GM21526 (cell line): ENCODE results near the gene NPTX1.

ENCODE experiments used
- ATAC-seq: cut with Tn5 transposase; IDR thresholded peaks from one replicate; pipeline ENCODE4 v1.9.1; 2021; ENCODE audit warnings: moderate library complexity; ENCODE audit not compliant: unreplicated experiment, low FRiP score

NPTX1 gene

DNA sequence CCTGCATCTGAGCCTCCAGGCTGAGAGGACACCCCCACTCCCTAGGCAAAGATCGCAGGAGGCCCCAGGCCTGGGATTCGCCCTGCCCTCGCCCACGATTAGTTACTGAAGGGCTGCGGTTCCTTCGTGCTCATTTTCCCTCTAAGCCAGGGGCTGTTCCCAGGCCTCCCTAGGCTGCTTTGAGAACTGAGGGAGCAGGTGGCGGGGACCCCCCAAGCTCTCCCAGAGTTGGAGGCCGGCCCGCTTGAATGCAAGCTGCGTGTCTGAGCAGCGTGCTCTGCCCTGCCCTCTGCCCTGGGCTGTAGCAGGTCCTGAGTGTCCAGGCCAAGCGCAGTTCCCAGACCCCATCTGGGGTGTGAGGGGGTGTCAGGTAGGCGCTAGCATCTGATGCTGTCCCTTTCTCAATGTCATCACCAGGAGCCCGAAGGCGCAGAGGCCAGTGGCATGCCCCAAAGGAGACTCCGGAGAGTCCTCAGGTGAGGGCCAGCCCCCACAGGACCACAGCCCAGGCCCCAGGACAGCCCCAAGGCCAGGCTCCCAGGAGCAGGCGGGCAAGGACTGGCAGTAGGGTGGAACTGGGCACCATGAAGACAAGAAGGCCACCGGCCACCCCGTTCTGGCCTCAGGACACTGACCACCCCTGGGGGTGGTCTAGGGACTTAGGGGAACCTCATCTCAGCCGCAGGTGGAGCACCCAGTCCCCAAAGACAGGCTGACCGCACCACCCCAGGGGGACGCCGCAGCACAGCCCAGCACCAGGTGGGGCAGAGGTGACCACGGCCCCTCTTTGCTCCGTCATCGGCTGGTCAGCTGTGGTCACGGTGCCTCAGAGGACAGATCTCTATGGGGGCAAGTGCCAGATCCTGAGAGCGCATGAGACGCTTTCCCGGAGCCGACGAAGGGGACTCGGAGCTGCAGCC is 46.8 kb downstream of the NPTX1 start:
- ATAC-seq: no peak

- ATAC-seq: no peak
Observed at GRCh38 chr17:80428796-80429195, 47.6 kb downstream of the NPTX1 start.

DNA sequence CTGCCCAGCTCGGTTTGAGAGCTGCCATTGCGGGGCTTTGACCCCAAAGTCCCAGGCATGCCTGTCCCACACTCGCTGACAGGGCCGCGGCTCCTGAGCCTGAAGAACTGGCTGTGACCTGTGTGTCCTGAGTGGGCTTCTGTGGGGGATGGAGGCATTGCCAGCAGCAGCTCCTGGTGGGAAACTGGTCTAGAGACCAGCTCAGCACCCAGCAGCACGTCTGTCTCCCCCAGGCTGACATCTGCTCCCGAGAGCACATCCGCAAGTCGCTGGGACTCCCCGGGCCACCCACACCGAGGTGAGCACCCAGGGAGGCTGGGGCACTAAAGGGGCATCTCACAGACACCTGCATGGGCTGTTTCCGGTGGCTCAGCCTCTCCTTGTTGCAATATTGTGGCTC is 48.0 kb downstream of the NPTX1 start:
- ATAC-seq: no peak

DNA sequence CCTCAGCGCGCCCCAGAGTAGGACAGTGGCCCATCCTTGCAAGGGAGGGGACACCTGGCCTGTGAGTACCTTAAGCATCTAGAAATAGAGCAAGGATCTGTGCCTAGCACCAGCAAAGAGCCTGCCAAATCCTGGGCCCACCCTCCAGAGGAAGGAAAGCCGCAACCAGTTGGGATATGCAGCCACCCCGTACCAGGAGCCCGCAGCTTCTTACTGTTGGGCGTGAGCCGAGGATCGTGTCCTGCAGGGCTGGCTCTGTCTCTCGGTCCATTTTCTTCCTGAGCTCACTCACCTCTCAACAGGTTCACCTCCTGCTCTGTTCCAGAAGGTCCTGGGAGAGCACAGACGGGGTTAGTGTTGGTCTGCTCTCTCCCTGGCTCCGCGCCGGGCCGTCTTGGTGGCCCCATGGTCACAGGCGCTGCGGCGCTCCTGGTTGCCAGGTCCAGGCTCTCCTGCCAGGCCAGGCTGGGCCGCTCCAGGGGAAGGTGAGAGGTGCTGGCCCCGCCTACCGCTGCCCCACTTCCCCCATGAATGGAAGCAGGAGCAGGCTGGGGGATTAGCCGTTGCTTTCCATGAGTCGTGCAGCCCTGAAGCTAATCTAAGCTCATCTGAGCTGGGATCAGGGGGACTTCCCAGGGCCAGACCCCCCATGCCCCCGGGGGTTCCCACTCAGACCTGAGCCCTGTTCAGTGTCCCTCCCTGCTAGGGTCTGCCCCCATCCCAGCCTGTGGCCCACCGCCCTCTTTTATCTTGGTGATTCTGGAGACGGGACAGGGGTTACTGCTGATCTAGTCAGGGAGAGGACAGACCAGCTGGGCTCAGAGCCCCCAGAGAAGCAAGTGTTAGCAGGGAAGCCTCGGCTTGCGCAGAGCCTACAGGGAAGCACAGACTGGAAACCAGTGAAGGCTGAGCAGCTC is 48.8 kb downstream of the NPTX1 start:
- no peak for ATAC-seq

- ATAC-seq: no peak
Observed at GRCh38 chr17:80426671-80427326, 49.6 kb downstream of the NPTX1 start.

- ATAC-seq: no peak
Observed at GRCh38 chr17:80425835-80426426, 50.5 kb downstream of the NPTX1 start.

DNA sequence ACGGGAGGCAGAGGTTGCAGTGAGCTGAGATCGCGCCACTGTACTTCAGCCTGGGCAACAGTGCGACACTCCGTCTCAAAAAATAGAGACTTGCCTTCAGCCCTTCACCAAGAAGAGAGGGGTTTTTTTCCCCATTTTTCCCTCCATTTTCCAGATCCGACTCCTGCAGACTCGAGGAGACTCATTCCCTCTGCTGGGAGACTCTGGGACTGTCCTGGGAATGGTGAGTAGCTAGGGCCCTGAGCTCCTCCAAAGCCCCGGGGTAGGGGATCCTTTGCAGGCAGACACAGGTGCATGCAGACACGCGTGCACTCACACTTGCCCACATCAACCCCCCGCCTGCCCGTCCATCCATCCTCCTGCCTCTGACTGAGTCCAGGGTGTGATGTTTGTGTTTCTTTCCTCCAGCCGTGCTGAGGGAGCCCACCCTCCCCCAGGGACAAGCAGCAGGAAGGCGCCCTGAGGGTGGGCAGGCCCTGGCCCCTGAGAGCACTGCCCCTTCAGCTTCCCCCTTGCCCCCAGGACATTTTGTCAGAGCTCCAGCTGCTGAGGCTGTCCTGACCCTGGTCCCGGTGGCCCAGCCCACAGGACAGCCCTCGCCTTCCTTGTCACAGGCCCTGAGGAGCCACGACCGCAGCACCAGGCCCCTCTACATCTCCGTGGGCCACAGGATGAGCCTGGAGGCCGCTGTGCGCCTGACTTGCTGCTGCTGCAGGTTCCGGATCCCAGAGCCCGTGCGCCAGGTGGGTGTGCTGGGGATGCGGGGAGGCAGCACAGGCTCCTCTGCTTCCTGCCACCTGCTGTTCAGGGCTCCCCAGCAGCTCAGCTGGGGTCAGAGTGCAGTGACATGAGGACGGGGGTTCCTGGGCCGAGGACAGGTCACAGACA is 51.3 kb downstream of the NPTX1 start:
- ATAC-seq: no peak

GRCh38 chr17:80424261-80424660 is 52.1 kb downstream of the NPTX1 start:
- no peak for ATAC-seq

DNA sequence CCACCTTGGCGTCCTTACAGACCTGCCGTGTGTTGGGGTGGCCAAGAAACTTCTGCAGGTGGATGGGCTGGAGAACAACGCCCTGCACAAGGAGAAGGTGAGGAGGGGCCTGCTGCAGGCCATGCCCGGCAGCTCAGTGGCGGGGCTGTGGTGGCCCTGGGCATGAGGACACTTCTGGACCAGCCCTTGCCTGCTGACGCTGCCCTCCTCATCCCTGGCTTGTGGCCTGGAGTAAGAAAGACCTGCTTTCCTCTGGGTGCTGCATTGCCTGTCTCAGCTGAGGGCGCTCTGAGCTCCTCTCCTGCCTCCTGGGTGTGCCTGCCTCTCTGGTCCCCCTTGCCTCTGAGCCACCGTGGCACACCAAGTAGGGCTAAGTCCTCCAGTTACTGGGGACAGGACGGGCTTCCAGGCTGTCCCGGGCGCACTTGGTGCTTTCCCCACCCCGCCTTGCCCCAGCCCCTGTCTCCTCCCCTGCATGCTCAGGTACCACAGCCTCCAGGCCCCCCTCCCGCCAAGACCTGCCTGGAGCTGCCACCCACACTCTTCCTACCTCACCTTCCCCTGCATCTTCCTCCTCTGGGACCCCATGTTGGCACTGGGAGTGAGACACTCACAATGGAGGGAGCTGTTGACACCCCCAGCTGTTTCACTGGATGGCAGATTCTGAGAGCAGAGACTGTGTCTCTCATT is 52.7 kb downstream of the NPTX1 start:
- ATAC-seq: no peak

DNA sequence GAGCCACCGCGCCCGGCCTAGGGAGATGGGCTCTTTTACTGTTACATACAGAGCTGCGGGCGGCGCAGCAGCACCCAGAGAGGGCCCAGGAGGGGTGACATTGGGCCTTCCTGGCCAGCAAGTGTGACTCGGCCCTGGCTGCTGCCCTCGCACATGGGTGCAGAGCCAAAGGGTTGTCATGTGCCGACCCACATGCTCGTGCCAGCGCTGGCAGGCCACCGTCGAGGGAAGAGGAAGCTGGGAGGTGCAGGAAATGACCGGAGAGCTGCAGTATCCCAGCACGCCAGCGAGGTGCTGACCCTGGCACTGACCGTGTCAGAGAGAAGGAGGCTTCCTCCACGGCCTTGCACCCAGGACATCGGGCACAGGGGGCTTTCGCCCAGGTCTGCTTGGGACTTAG is 53.4 kb downstream of the NPTX1 start:
- no peak for ATAC-seq

GRCh38 chr17:80422276-80422675 is 54.1 kb downstream of the NPTX1 start:
- no peak for ATAC-seq

DNA sequence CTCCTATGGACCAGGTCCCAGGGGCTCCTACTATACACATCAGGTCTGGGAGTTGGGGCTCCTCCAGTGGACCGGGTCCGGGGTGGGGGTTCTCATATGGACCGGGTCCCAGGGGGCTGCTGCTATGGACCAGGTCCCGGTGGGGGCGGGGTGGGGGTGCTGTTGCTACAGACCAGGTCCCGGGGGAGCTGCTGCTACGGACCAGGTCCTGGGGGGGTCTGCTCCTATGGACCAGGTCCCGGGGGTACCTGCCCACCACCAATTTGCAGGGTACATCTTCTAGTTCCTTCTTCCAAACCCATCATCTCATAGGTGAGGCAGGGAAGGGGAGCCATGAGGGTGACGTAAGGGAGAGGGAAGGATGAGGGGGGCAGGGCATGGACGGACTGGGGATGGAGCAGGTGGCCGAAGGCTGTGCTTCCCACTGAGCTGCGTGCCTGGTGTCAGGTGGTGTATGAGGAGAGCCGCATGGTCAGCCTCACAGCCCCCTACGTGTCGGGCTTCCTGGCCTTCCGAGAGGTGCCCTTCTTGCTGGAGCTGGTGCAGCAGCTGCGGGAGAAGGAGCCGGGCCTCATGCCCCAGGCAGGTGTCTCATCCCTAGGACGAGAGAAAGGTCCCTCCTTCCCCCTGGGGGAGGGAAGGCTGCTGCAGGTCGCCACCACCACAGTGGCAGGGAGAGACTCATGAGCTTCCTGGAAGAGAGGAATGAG is 54.9 kb downstream of the NPTX1 start:
- no peak for ATAC-seq

DNA sequence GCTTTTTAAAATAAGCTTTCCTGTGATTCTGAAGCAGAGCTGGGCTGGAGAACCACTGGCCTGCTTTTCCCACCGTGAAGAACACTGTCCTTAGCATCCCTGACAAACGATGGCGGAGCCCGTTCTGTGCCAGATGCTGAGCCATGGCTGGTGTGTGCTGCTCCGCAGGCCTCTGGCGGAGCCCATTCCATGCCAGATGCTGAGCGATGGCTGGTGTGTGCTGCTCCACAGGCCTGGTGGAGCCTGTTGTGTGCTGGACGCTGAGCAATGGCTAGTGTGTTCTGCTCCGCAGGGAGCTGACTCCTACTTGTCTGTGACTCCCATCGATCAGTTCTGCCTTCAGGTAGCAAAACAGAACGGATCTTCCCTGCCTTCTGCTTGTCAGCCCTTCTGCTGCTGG is 57.2 kb downstream of the NPTX1 start:
- no peak for ATAC-seq

DNA sequence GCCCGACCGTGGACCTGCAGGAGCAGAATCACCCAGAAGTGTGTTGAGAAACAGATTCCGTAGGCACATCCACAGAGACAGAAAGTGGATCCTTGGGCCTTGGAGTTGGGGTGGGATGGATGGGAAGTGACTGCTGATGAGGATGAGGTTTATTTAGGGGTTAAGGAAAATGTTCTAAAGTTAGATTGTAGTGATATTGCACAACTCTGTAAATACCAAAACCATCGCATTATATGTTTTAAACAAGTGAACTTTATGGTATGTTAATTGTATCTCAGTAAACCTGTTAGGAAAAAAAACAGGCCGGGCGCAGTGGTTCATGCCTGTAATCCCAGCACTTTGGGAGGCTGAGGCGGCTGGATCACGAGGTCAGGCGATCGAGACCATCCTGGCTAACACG is 57.8 kb downstream of the NPTX1 start:
- ATAC-seq: no peak
